ENCODE measurements around the gene TMEM184C.

TMEM184C gene

GRCh38 chr4:147617841-147618691 is 869 bp downstream of the TMEM184C start:
- no peak for TF ChIP-seq POLR2AphosphoS5 (IDR thresholded peaks at IDR 0.05; ENCODE audit: low read depth)
- TF ChIP-seq REST (IDR thresholded peaks at IDR 0.05; ENCODE audit: insufficient replicate concordance, low read depth), result no peak
- TF ChIP-seq CTCF (IDR thresholded peaks at IDR 0.05; ENCODE audit: insufficient read depth, low read length), result no peak
- TF ChIP-seq GABPA (IDR thresholded peaks at IDR 0.05; ENCODE audit: low read depth), result no peak
- TF ChIP-seq SPI1 (IDR thresholded peaks at IDR 0.05; ENCODE audit: borderline replicate concordance, low read depth), result no peak
- Histone ChIP-seq H3K27ac (replicated peaks) (peak overlapping the region; percentile 82), H3K4me3 (replicated peaks; ENCODE audit: insufficient read depth, low read length) (peak overlapping the region; percentile 99), H3K27me3 (ENCODE audit: insufficient read depth, poor library complexity, severe bottlenecking) (no peaks in the 10 kb centered on the region)
- peak in 1 of 2 experiments; percentile 5 for DNase-seq (ENCODE audit: low read depth in 1 of 2, low spot score in 1 of 2)

GRCh38 chr4:147620315-147620714 is 3.1 kb downstream of the TMEM184C start:
- no peak overlapping the region for H3K4me3 ChIP-seq (replicated peaks; ENCODE audit: insufficient read depth, low read length)
- DNase-seq (ENCODE audit: low read depth in 1 of 2, low spot score in 1 of 2), result no peak

More at GRCh38 chr4:147620315-147620714, 3.1 kb downstream of the TMEM184C start:
- no peak overlapping the region for H3K27ac ChIP-seq (replicated peaks)
- H3K27me3 ChIP-seq (ENCODE audit: insufficient read depth, poor library complexity, severe bottlenecking), result no peaks in the 10 kb centered on the region
- TF ChIP-seq REST (IDR thresholded peaks at IDR 0.05; ENCODE audit: insufficient replicate concordance, low read depth), result no peak
- TF ChIP-seq POLR2AphosphoS5 (IDR thresholded peaks at IDR 0.05; ENCODE audit: low read depth), result no peak
- TF ChIP-seq GABPA (IDR thresholded peaks at IDR 0.05; ENCODE audit: low read depth), result no peak
- peak; percentile 81 for TF ChIP-seq SPI1 (IDR thresholded peaks at IDR 0.05; ENCODE audit: borderline replicate concordance, low read depth)
- TF ChIP-seq CTCF (IDR thresholded peaks at IDR 0.05; ENCODE audit: insufficient read depth, low read length), result no peak
